Mucosa of rectum (tissue), 2 donors: ENCODE measurements around the gene KRTAP10-6.
A peak's percentile ranks its signal among the peaks of the same experiment; 100 is the strongest.
"Not testable (repeated sequence)": the region's sequence is repeated elsewhere in the genome, so short reads cannot be mapped to it uniquely, and the experiment has no call there.

Source experiments
- H3K27ac ChIP-seq, 2 donors: one replicate each; pipeline ENCODE4 v1.7.0; 2013; ENCODE audit warnings: inconsistent platforms in 2 of 2, low read depth in 2 of 2, low read length in 2 of 2
- H3K27me3 ChIP-seq, 2 donors: one replicate each; pipeline ENCODE4 v1.7.0; 2013; ENCODE audit warnings: low read length in 2 of 2; ENCODE audit not compliant: control insufficient read depth in 2 of 2, insufficient read depth in 2 of 2
- H3K36me3 ChIP-seq, 2 donors: one replicate each; pipeline ENCODE4 v1.7.0; 2013; ENCODE audit warnings: low read length in 2 of 2; ENCODE audit not compliant: control insufficient read depth in 2 of 2, insufficient read depth in 2 of 2
- H3K4me1 ChIP-seq, 2 donors: one replicate each; pipeline ENCODE4 v1.7.0; 2013; ENCODE audit warnings: low read length in 2 of 2, mild to moderate bottlenecking in 1 of 2; ENCODE audit not compliant: control insufficient read depth in 2 of 2, insufficient read depth in 2 of 2
- H3K4me3 ChIP-seq, 2 donors: one replicate each; pipeline ENCODE4 v1.7.0; 2013; ENCODE audit warnings: low read length in 2 of 2
- H3K9ac ChIP-seq, 2 donors: one replicate each; pipeline ENCODE4 v1.7.0; 2013; ENCODE audit warnings: low read length in 2 of 2, low read depth in 1 of 2, mild to moderate bottlenecking in 1 of 2
- H3K9me3 ChIP-seq, 2 donors: one replicate each; pipeline ENCODE4 v1.7.0; 2013; ENCODE audit warnings: low read length in 2 of 2; ENCODE audit not compliant: control insufficient read depth in 2 of 2
- donor health status: healthy.
- donor health status: Normal muscosa, but diverticular disease.

The KRTAP10-6 gene

GRCh38 chr21:44589586-44590305 lies 2.6 kb downstream of the KRTAP10-6 start:
- Histone ChIP-seq H3K4me3 (no peak overlapping the region), H3K36me3 (no peaks in the 10 kb centered on the region), H3K9me3 (no peaks in the 10 kb centered on the region), H3K9ac (no peak overlapping the region), H3K27me3 (peaks cover 2 to 21% of the 10 kb centered on the region in 2 donors), H3K4me1 (no peaks in the 10 kb centered on the region), H3K27ac (no peak overlapping the region)

- Histone ChIP-seq H3K36me3 (no peaks in the 10 kb centered on the region), H3K4me3 (no peak overlapping the region), H3K27me3 (peaks cover 2 to 21% of the 10 kb centered on the region in 2 donors), H3K9me3 (no peaks in the 10 kb centered on the region), H3K27ac (no peak overlapping the region), H3K4me1 (no peaks in the 10 kb centered on the region), H3K9ac (no peak overlapping the region)
Observed at GRCh38 chr21:44589094-44589493, 3.2 kb downstream of the KRTAP10-6 start.

GRCh38 chr21:44585892-44586291 lies 6.4 kb downstream of the KRTAP10-6 start:
- Histone ChIP-seq H3K9ac (no peak overlapping the region), H3K36me3 (no peaks in the 10 kb centered on the region), H3K27me3 (peaks cover 2 to 5% of the 10 kb centered on the region in 2 donors), H3K4me3 (no peak overlapping the region), H3K27ac (no peak overlapping the region), H3K9me3 (peaks cover 0 to 2% of the 10 kb centered on the region in 2 donors), H3K4me1 (no peaks in the 10 kb centered on the region)

GRCh38 chr21:44583800-44584147 lies 8.5 kb downstream of the KRTAP10-6 start:
- no peaks in the 10 kb centered on the region for H3K36me3 ChIP-seq
- no peak overlapping the region for H3K27ac ChIP-seq
- H3K9me3 ChIP-seq, result peaks cover 0 to 2% of the 10 kb centered on the region in 2 donors
- H3K4me1 ChIP-seq, result peaks cover 0 to 6% of the 10 kb centered on the region in 2 donors
- H3K9ac ChIP-seq, result no peak overlapping the region
- no peak overlapping the region for H3K4me3 ChIP-seq
- H3K27me3 ChIP-seq, result peaks cover 2 to 5% of the 10 kb centered on the region in 2 donors

GRCh38 chr21:44583089-44583799 lies 9.1 kb downstream of the KRTAP10-6 start:
- peaks cover 2 to 5% of the 10 kb centered on the region in 2 donors for H3K27me3 ChIP-seq
- H3K9me3 ChIP-seq, result peaks cover 0 to 2% of the 10 kb centered on the region in 2 donors
- peaks cover 0 to 6% of the 10 kb centered on the region in 2 donors for H3K4me1 ChIP-seq
- no peak overlapping the region for H3K27ac ChIP-seq
- H3K4me3 ChIP-seq, result no peak overlapping the region
- no peak overlapping the region for H3K9ac ChIP-seq
- H3K36me3 ChIP-seq, result no peaks in the 10 kb centered on the region

GRCh38 chr21:44582055-44582454 lies 10.2 kb downstream of the KRTAP10-6 start:
- H3K4me3 ChIP-seq, result no peak overlapping the region
- H3K27ac ChIP-seq, result no peak overlapping the region
- H3K9me3 ChIP-seq, result peaks cover 0 to 2% of the 10 kb centered on the region in 2 donors
- no peak overlapping the region for H3K9ac ChIP-seq
- H3K36me3 ChIP-seq, result no peaks in the 10 kb centered on the region
- H3K27me3 ChIP-seq, result peaks cover 2 to 5% of the 10 kb centered on the region in 2 donors
- H3K4me1 ChIP-seq, result peaks cover 0 to 6% of the 10 kb centered on the region in 2 donors

- peaks cover 0 to 2% of the 10 kb centered on the region in 2 donors for H3K9me3 ChIP-seq
- H3K36me3 ChIP-seq, result no peaks in the 10 kb centered on the region
- no peak overlapping the region for H3K27ac ChIP-seq
- no peak overlapping the region for H3K9ac ChIP-seq
- peaks cover 2 to 5% of the 10 kb centered on the region in 2 donors for H3K27me3 ChIP-seq
- H3K4me3 ChIP-seq, result no peak overlapping the region
- peaks cover 0 to 6% of the 10 kb centered on the region in 2 donors for H3K4me1 ChIP-seq
Observed at GRCh38 chr21:44581158-44581557, 11.1 kb downstream of the KRTAP10-6 start.

- H3K36me3 ChIP-seq, H3K27ac ChIP-seq, H3K27me3 ChIP-seq, H3K9me3 ChIP-seq: not testable (repeated sequence)
- peak within 1 kb of the TSS in 1 of 2 donors; percentile 53 for H3K9ac ChIP-seq
- peak within 1 kb of the TSS; percentile 20 to 52 for H3K4me3 ChIP-seq
- H3K4me1 ChIP-seq, result peaks cover 0 to 10% of the 10 kb centered on the region in 2 donors
Observed at GRCh38 chr21:44580231-44580821, 12.0 kb downstream of the KRTAP10-6 start, which contains the start of gene KRTAP10-5. Gene KRTAP10-5 (minus strand): TSS chr21:44580604. CDS start chr21:44580578, 26 bp downstream.

- peaks cover 0 to 16% of the 10 kb centered on the region in 2 donors for H3K4me1 ChIP-seq
- H3K27ac ChIP-seq, result no peak overlapping the region
- peaks cover 0 to 2% of the 10 kb centered on the region in 2 donors for H3K9me3 ChIP-seq
- no peak overlapping the region for H3K4me3 ChIP-seq
- peaks cover 0 to 3% of the 10 kb centered on the region in 2 donors for H3K27me3 ChIP-seq
- H3K36me3 ChIP-seq, result no peaks in the 10 kb centered on the region
- H3K9ac ChIP-seq, result no peak overlapping the region
Observed at GRCh38 chr21:44579833-44580144, 12.5 kb downstream of the KRTAP10-6 start.
